A673 (cell line): ENCODE results near the gene ZFPL1. TPM values are rescaled to one million over a fixed set of nuclear protein-coding genes. Genes with fewer than 3 reads are reported as not detected.

Experiments
- BruUV-seq: library from RNA; stranded (reverse); fragments of 400-500 nt; replicated peaks from 2 replicates; lab custom pipeline; 2021; lab: Mats Ljungman, UMichigan
- CTCF ChIA-PET: fragments of 300-600 bp; sonication (Branson Sonifier 250); formaldehyde crosslinking; loops from one replicate; lab custom pipeline; 2022; ENCODE audit warnings: antibody characterized with exemption; lab: Charles Lee
- POLR2A ChIA-PET: fragments of 300-600 bp; sonication (Branson Sonifier 250); formaldehyde crosslinking; loops from one replicate; lab custom pipeline; 2022; ENCODE audit warnings: antibody characterized with exemption; ENCODE audit not compliant: low non-redundant PET; lab: Charles Lee
- DNase-seq: peaks from one replicate; pipeline ENCODE4 v3.0.0-alpha.2; 2015; ENCODE audit warnings: low spot score
- H3K27ac ChIP-seq: fragments of 200-600 bp; sonication (generic); 2 replicates; pipeline ENCODE4 v1.5.1; 2016; ENCODE audit warnings: mixed run types, low read depth, mild to moderate bottlenecking, mixed read lengths, antibody characterized with exemption, low read length; ENCODE audit not compliant: poor library complexity, severe bottlenecking
- H3K27me3 ChIP-seq: fragments of 200-600 bp; sonication (generic); replicated peaks from 2 replicates; pipeline ENCODE4 v1.6.1; 2017; ENCODE audit warnings: mixed run types, low read depth, mild to moderate bottlenecking, mixed read lengths, antibody characterized with exemption, low read length; ENCODE audit not compliant: insufficient read depth, poor library complexity
- H3K36me3 ChIP-seq: fragments of 200-600 bp; sonication (generic); 2 replicates; pipeline ENCODE4 v1.6.1; 2016; ENCODE audit warnings: mixed run types, mild to moderate bottlenecking, mixed read lengths, antibody characterized with exemption, low read length; ENCODE audit not compliant: insufficient read depth, poor library complexity, severe bottlenecking
- H3K4me1 ChIP-seq: fragments of 200-600 bp; sonication (generic); 2 replicates; pipeline ENCODE4 v1.6.1; 2017; ENCODE audit warnings: mixed run types, mild to moderate bottlenecking, mixed read lengths, antibody characterized with exemption, low read length; ENCODE audit not compliant: insufficient read depth, poor library complexity, severe bottlenecking
- H3K4me3 ChIP-seq: fragments of 200-600 bp; sonication (generic); 2 replicates; pipeline ENCODE4 v1.5.1; 2016; ENCODE audit warnings: low read depth, mixed run types, mild to moderate bottlenecking, mixed read lengths, low read length; ENCODE audit not compliant: poor library complexity, severe bottlenecking
- H3K9me3 ChIP-seq: fragments of 200-600 bp; sonication (generic); 2 replicates; pipeline ENCODE4 v1.6.1; 2016; ENCODE audit warnings: mixed run types, low read depth, mild to moderate bottlenecking, mixed read lengths, antibody characterized with exemption, low read length; ENCODE audit not compliant: poor library complexity, severe bottlenecking
- CTCF ChIP-seq: fragments of 300-800, 200-600 bp; sonication (generic); conservative IDR thresholded peaks from 2 replicates; pipeline ENCODE4 v1.5.1; 2017; ENCODE audit warnings: low read depth, mild to moderate bottlenecking, antibody characterized with exemption, low read length, moderate library complexity, mixed read lengths
- EZH2 ChIP-seq: fragments of 200-600 bp; sonication (generic); IDR thresholded peaks from 2 replicates; pipeline ENCODE4 v1.6.1; 2017; ENCODE audit warnings: borderline replicate concordance, low read depth, mild to moderate bottlenecking, mixed read lengths, antibody characterized with exemption, low read length; ENCODE audit not compliant: poor library complexity, severe bottlenecking
- intact Hi-C: fragments of 100-400 bp; cut with micrococcal nuclease; formaldehyde crosslinking; loops from one replicate; pipeline ENCODE4 v1.10.0; 2022; ENCODE audit not compliant: unreplicated experiment
- total RNA-seq: library from RNA; stranded (reverse); gene quantifications from 2 replicates; pipeline ENCODE4 v1.2.3, GENCODE V29; 2021

Gene ZFPL1
- total RNA-seq, 1 experiment from 2014 or later: 46.6 TPM

- Histone ChIP-seq H3K27me3 (no peaks in the 10 kb centered on the region), H3K27ac (no peak overlapping the region), H3K36me3 (peaks cover 23% of the 10 kb centered on the region), H3K4me3 (no peak overlapping the region), H3K9me3 (no peaks in the 10 kb centered on the region), H3K4me1 (no peaks in the 10 kb centered on the region)
- POLR2A ChIA-PET: no interaction called here
- intact Hi-C loops: no loop called here
- TF ChIP-seq CTCF: no peak
- no peak for TF ChIP-seq EZH2
- BruUV-seq: no TSS peak
- CTCF ChIA-PET: interaction anchor here (1.0 kb wide), 1 partner anchor 112 kb away, joined by 3 read pairs; no protein-coding TSS in a partner anchor
- DNase-seq: no peak
Measured at GRCh38 chr11:65045728-65046127, 38.3 kb upstream of the ZFPL1 start.

GRCh38 chr11:65047581-65048422 lies 36.2 kb upstream of the ZFPL1 start:
- DNase-seq: no peak
- ChIA-PET CTCF (no interaction called here), POLR2A (no interaction called here)
- Histone ChIP-seq H3K27me3 (no peaks in the 10 kb centered on the region), H3K9me3 (no peaks in the 10 kb centered on the region), H3K4me1 (no peaks in the 10 kb centered on the region), H3K27ac (no peak overlapping the region), H3K36me3 (peaks cover 23% of the 10 kb centered on the region), H3K4me3 (no peak overlapping the region)
- intact Hi-C loops: no loop called here
- TF ChIP-seq CTCF (no peak), EZH2 (no peak)
- no TSS peak for BruUV-seq

- TF ChIP-seq EZH2 (no peak), CTCF (no peak)
- Histone ChIP-seq H3K4me1 (no peaks in the 10 kb centered on the region), H3K27ac (no peak overlapping the region), H3K4me3 (no peak overlapping the region), H3K9me3 (no peaks in the 10 kb centered on the region), H3K27me3 (no peaks in the 10 kb centered on the region), H3K36me3 (no peaks in the 10 kb centered on the region)
- intact Hi-C loops: no loop called here
- BruUV-seq: no TSS peak
- POLR2A ChIA-PET: no interaction called here
- DNase-seq: no peak
- CTCF ChIA-PET: no interaction called here
Measured at GRCh38 chr11:65051398-65051858, 32.6 kb upstream of the ZFPL1 start.
